Liver (tissue), 9 donors: ENCODE measurements around the gene DVL1. TPM values are rescaled to one million over a fixed set of nuclear protein-coding genes. Genes with fewer than 3 reads are reported as not detected.

Source experiments
- DNase-seq: peaks from one replicate; pipeline ENCODE4 v3.0.0-alpha.2; 2017; ENCODE audit warnings: low spot score
- H3K27ac ChIP-seq, 2 donors: one replicate each; pipeline ENCODE4 v1.7.0; 2013; ENCODE audit warnings: inconsistent platforms in 2 of 2, low read length in 2 of 2, control low read depth in 1 of 2, low read depth in 1 of 2, mild to moderate bottlenecking in 1 of 2
- H3K27me3 ChIP-seq, 4 donors: one replicate each; pipeline versions ENCODE4 v1.6.1 to v1.7.0; 2013; ENCODE audit warnings: low read length in 3 of 4, inconsistent platforms in 1 of 4, mild to moderate bottlenecking in 1 of 4, moderate library complexity in 1 of 4; ENCODE audit not compliant: control insufficient read depth in 4 of 4, insufficient read depth in 4 of 4
- H3K36me3 ChIP-seq, 4 donors: one replicate each; pipeline versions ENCODE4 v1.6.1 to v1.7.0; 2013; ENCODE audit warnings: low read length in 3 of 4, mild to moderate bottlenecking in 3 of 4, low read depth in 1 of 4, moderate library complexity in 1 of 4; ENCODE audit not compliant: control insufficient read depth in 4 of 4, insufficient read depth in 3 of 4
- H3K4me1 ChIP-seq, 4 donors: one replicate each; pipeline versions ENCODE4 v1.6.1 to v1.7.0; 2013; ENCODE audit warnings: low read length in 3 of 4, mild to moderate bottlenecking in 3 of 4, moderate library complexity in 1 of 4; ENCODE audit not compliant: control insufficient read depth in 4 of 4, insufficient read depth in 4 of 4
- H3K4me3 ChIP-seq, 3 donors: one replicate each; pipeline versions ENCODE4 v1.6.1 to v1.7.0; 2013; ENCODE audit warnings: low read length in 3 of 3, control low read depth in 1 of 3, low read depth in 1 of 3, mild to moderate bottlenecking in 1 of 3
- H3K9ac ChIP-seq, 2 donors: one replicate each; pipeline ENCODE4 v1.7.0; 2013; ENCODE audit warnings: low read length in 2 of 2, mild to moderate bottlenecking in 2 of 2, moderate library complexity in 2 of 2, control low read depth in 1 of 2, low read depth in 1 of 2
- H3K9me3 ChIP-seq, 4 donors: one replicate each; pipeline versions ENCODE4 v1.6.1 to v1.7.0; 2013; ENCODE audit warnings: low read length in 3 of 4; ENCODE audit not compliant: control insufficient read depth in 4 of 4
- ATF3 ChIP-seq: IDR thresholded peaks from 2 replicates; pipeline ENCODE4 v1.6.1; 2016; ENCODE audit warnings: antibody characterized with exemption
- CTCF ChIP-seq: fragments of 150-350 bp; IDR thresholded peaks from 2 replicates; pipeline ENCODE4 v1.5.1; 2017; ENCODE audit warnings: improper control_type of control experiment, low read depth, low read length; ENCODE audit not compliant: missing input control
- EGR1 ChIP-seq, 2 donors: IDR thresholded peaks; 2 replicates each; pipeline ENCODE4 v1.6.1; 2016 to 2018; ENCODE audit warnings: antibody characterized with exemption in 2 of 2, low read depth in 2 of 2
- FOXA1 ChIP-seq: IDR thresholded peaks from 2 replicates; pipeline ENCODE4 v1.6.1; 2016; ENCODE audit warnings: antibody characterized with exemption
- FOXA2 ChIP-seq: IDR thresholded peaks from 2 replicates; pipeline ENCODE4 v1.6.1; 2016; ENCODE audit warnings: antibody characterized with exemption
- GABPA ChIP-seq, 2 donors: IDR thresholded peaks in 1 of 2; conservative IDR thresholded peaks in 1 of 2; 2 replicates each; pipeline ENCODE4 v1.6.1; 2016; ENCODE audit warnings: antibody characterized with exemption in 2 of 2, mild to moderate bottlenecking in 1 of 2, moderate library complexity in 1 of 2
- HNF4A ChIP-seq, 2 donors: conservative IDR thresholded peaks; 2 replicates each; pipeline ENCODE4 v1.6.1; 2016; ENCODE audit warnings: antibody characterized with exemption in 2 of 2, mild to moderate bottlenecking in 2 of 2
- HNF4G ChIP-seq: IDR thresholded peaks from 2 replicates; pipeline ENCODE4 v1.6.1; 2016; ENCODE audit warnings: antibody characterized with exemption
- JUND ChIP-seq, 2 donors: IDR thresholded peaks; 2 replicates each; pipeline ENCODE4 v1.6.1; 2016; ENCODE audit warnings: antibody characterized with exemption in 2 of 2
- MAX ChIP-seq: IDR thresholded peaks from 2 replicates; pipeline ENCODE4 v1.6.1; 2016; ENCODE audit warnings: antibody characterized with exemption
- NR2F2 ChIP-seq: IDR thresholded peaks from 2 replicates; pipeline ENCODE4 v1.6.1; 2016; ENCODE audit warnings: antibody characterized with exemption
- RAD21 ChIP-seq, 2 donors: IDR thresholded peaks; 2 replicates each; pipeline ENCODE4 v1.6.1; 2016; ENCODE audit warnings: antibody characterized with exemption in 2 of 2, mild to moderate bottlenecking in 2 of 2
- REST ChIP-seq: IDR thresholded peaks from 2 replicates; pipeline ENCODE4 v1.6.1; 2016; ENCODE audit warnings: antibody characterized with exemption, mild to moderate bottlenecking
- RXRA ChIP-seq, 2 donors: IDR thresholded peaks; 2 replicates each; pipeline ENCODE4 v1.6.1; 2017 to 2018; ENCODE audit warnings: antibody characterized with exemption in 2 of 2, mild to moderate bottlenecking in 1 of 2
- SP1 ChIP-seq: IDR thresholded peaks from 2 replicates; pipeline ENCODE4 v1.6.1; 2018; ENCODE audit warnings: antibody characterized with exemption, mild to moderate bottlenecking
- TAF1 ChIP-seq: conservative IDR thresholded peaks from 2 replicates; pipeline ENCODE4 v1.6.1; 2016; ENCODE audit warnings: antibody characterized with exemption, mild to moderate bottlenecking
- YY1 ChIP-seq: IDR thresholded peaks from 2 replicates; pipeline ENCODE4 v1.6.1; 2016; ENCODE audit warnings: antibody characterized with exemption, mild to moderate bottlenecking
- ZBTB33 ChIP-seq: IDR thresholded peaks from 2 replicates; pipeline ENCODE4 v1.6.1; 2016; ENCODE audit warnings: antibody characterized with exemption
- WGBS: extraction: QIAGEN DNeasy Blood & Tissue Kit; methylation state at CpG from one replicate; pipeline ENCODE4 v1.1.7; 2013; 5-methylcytosine and 5-hydroxymethylcytosine counted together
- polyA plus RNA-seq, 2 donors: library from polyadenylated mRNA; stranded (reverse) in 1 of 2; unstranded in 1 of 2; fragments of 200-250 nt in 1 of 2; fragments of >200 nt in 1 of 2; fragmentation: Nextera tagmentation in 1 of 2; extraction: Ambion mirVana in 1 of 2; gene quantifications; one replicate each; pipeline versions ENCODE4 v1.2.1 to v1.2.3, GENCODE V29; 2013 to 2015
- total RNA-seq, 2 donors: library from RNA; depleted of rRNA; stranded (reverse); fragments of >200 nt; gene quantifications; one replicate each; pipeline ENCODE4 v1.2.3, GENCODE V29; 2014
- donor health status: healthy.
- donor health status: healthy.
- donor health status: healthy.
- donor health status: healthy.
- donor health status: healthy.

DVL1 gene
- total and polyA plus RNA-seq, 4 donors, result 5.7 to 41.2 (median 24.8) TPM

GRCh38 chr1:1343811-1344421, 5.3 kb downstream of the DVL1 start:
- WGBS, result 36% methylated on average over 24 of the region's 24 CpGs
- Histone ChIP-seq H3K36me3 (peaks cover 0 to 24% (median 7%) of the 10 kb centered on the region in 4 donors), H3K27ac (peak overlapping the region; percentile 9 to 67), H3K4me1 (peaks cover 34 to 58% (median 53%) of the 10 kb centered on the region in 4 donors), H3K9ac (peak overlapping the region in 1 of 2 donors; percentile 60), H3K9me3 (no peaks in the 10 kb centered on the region), H3K4me3 (no peak overlapping the region), H3K27me3 (no peaks in the 10 kb centered on the region)
- TF ChIP-seq HNF4A (conservative IDR thresholded peaks at IDR 0.05), result peak; percentile 97 to 99
- TF ChIP-seq CTCF, result no peak
- TF ChIP-seq RXRA (IDR thresholded peaks at IDR 0.05), result peak; percentile 89 to 92
- no peak for TF ChIP-seq TAF1
- no peak for TF ChIP-seq MAX
- TF ChIP-seq FOXA2, result peak; percentile 37
- TF ChIP-seq ZBTB33, result no peak
- TF ChIP-seq HNF4G, result peak; percentile 71
- peak; percentile 65 for TF ChIP-seq SP1
- peak in 1 of 2 donors; percentile 35 for TF ChIP-seq EGR1 (IDR thresholded peaks at IDR 0.05; ENCODE audit: low read depth in 2 of 2)
- TF ChIP-seq GABPA (IDR thresholded peaks at IDR 0.05 in 1 of 2, conservative IDR thresholded peaks at IDR 0.05 in 1 of 2), result peak in 1 of 2 donors; percentile 48
- TF ChIP-seq NR2F2, result peak; percentile 88
- TF ChIP-seq YY1, result no peak
- no peak for TF ChIP-seq RAD21 (IDR thresholded peaks at IDR 0.05)
- no peak for TF ChIP-seq FOXA1
- TF ChIP-seq ATF3, result no peak
- no peak for TF ChIP-seq JUND (IDR thresholded peaks at IDR 0.05)
- TF ChIP-seq REST, result no peak
- no peak for DNase-seq
